Stimulated activated CD8-positive, alpha-beta memory T cell treated with anti-CD3 and anti-CD28 coated beads, Interleukin-15, amount 100 ng/mL, for 48 hours (primary cell): ENCODE results near the gene MRPL10.
"Not testable (repeated sequence)": the region's sequence is repeated elsewhere in the genome, so short reads cannot be mapped to it uniquely, and the experiment has no call there.

ENCODE experiments used
- DNase-seq, 2 donors: peaks; one replicate each; pipeline ENCODE4 v3.0.0-alpha.2; 2020; ENCODE audit warnings: low read depth in 2 of 2

MRPL10 gene

DNA sequence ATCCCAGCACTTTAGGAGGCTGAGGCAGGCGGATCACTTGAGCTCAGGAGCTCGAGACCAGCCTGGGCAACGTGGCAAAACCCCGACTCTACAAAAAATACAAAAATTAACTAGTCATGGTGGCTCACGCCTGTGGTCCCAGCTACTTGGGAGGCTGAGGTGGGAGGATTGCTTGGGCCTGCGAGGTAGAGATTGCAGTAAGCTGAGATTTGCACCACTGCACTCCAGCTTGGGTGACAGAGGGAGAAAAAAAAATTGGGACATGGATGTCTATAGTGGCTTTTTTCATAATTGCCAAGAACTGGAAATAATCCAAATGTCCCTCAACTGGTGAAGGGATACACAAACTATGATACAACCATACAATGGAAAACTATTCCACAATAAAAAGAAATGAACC lies 38.4 kb downstream of the MRPL10 start:
- DNase-seq = no peak

- no peak for DNase-seq
Observed at GRCh38 chr17:47792457-47792856, 38.9 kb downstream of the MRPL10 start.

GRCh38 chr17:47791025-47791424 lies 40.3 kb downstream of the MRPL10 start:
- no peak for DNase-seq

GRCh38 chr17:47789611-47790561 lies 41.5 kb downstream of the MRPL10 start:
- peak; percentile 28 to 53 for DNase-seq

DNA sequence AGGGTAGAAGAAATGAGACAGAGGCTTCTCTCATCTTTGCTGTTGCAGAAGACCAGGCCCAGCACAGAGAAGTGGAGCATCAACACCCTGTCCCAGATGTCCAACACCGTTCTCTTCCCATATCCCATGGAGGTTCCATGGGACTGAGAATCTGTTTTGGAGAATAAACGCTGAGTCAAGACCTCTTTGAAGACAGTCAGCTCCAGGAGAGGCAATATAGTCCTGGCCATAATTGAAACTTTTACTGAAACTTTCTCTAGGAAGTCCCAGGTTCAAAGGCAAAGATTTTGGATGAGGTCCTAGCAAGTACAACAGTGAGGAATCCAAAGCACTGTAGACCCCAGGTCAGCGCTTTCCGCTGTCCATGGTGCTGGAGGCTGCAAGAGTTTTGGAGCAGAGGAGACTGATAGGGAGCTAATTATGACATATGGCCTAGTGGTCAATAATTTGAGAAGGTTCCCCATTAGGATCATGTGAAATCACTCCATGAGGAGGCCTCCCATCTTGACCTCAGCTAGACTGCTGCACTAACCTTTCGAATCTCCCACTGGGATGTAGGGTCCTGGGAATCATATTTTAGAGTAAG lies 45.7 kb downstream of the MRPL10 start:
- DNase-seq = no peak

GRCh38 chr17:47781397-47781796 lies 49.9 kb downstream of the MRPL10 start:
- DNase-seq = no peak

DNA sequence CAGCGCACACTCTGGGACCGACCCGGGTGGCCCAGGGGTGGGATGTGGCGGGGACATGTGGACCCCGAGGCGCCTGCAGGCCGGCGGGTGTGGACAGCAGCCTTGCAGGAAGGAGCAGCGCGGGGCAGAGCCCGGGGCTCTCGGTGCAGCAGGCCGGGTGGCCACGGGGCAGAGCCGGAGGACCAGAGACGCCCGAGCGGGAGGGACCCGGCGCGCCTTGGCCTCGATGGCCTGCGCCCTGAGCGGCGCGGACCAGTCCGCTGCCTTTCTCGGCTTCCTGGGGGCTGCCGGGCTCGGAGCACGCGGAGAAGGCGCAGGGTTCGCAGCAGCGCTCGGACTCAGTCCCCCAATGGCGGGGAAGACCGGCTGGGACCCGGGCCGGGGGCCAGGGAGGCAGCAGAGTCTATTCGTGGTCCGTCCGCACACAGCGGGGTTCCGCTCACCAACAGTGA lies 53.1 kb downstream of the MRPL10 start:
- no peak for DNase-seq

GRCh38 chr17:47776330-47777197 lies 54.8 kb downstream of the MRPL10 start:
- no peak for DNase-seq

- DNase-seq = no peak
Observed at GRCh38 chr17:47774987-47775580, 56.3 kb downstream of the MRPL10 start.

DNA sequence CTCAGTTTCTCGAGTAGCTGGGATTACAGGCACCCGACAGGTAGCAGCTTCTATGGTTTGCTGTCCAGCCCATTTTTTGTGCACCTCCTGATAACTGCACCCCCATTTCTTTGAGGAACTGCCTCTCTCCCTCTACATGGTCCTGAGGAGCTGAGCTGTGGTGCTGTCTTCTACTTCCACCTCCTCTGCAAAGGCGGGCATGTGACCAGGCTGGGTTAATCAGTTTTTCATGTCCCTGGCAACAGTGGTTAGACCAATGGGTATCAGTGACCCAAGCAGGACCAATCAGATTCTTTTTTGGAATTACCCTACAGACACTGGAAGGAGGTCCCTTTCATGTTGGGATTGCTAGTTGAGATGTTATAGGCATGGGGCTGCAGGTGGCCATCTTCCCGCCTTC lies 57.0 kb downstream of the MRPL10 start:
- DNase-seq = no peak

GRCh38 chr17:47773649-47774048 lies 57.7 kb downstream of the MRPL10 start:
- DNase-seq = not testable (repeated sequence)
